DMS153 treated with DMSO at 0.1 percent for 48 hours (cell line): ENCODE results near the gene ST8SIA5.

Experiments used
- DNase-seq: peaks from one replicate; lab custom pipeline; 2025; ENCODE audit not compliant: unreplicated experiment; lab: John Stamatoyannopoulos, UW

The ST8SIA5 gene

GRCh38 chr18:46748466-46748865, 8.4 kb downstream of the ST8SIA5 start:
- no peak for DNase-seq

GRCh38 chr18:46740046-46740445, 16.8 kb downstream of the ST8SIA5 start:
- DNase-seq = no peak

GRCh38 chr18:46738491-46738890, 18.4 kb downstream of the ST8SIA5 start:
- DNase-seq = no peak

- DNase-seq = no peak
Measured at GRCh38 chr18:46736736-46737135, 20.1 kb downstream of the ST8SIA5 start.

- DNase-seq = no peak
Measured at GRCh38 chr18:46736135-46736534, 20.7 kb downstream of the ST8SIA5 start.

- DNase-seq = no peak
Measured at GRCh38 chr18:46734981-46735380, 21.9 kb downstream of the ST8SIA5 start.

GRCh38 chr18:46733872-46734271, 23.0 kb downstream of the ST8SIA5 start:
- no peak for DNase-seq

- DNase-seq = no peak
Measured at GRCh38 chr18:46732801-46733200, 24.1 kb downstream of the ST8SIA5 start.

GRCh38 chr18:46732201-46732600, 24.7 kb downstream of the ST8SIA5 start:
- DNase-seq = no peak

GRCh38 chr18:46731316-46731715, 25.5 kb downstream of the ST8SIA5 start:
- no peak for DNase-seq

- no peak for DNase-seq
Measured at GRCh38 chr18:46728219-46728930, 28.5 kb downstream of the ST8SIA5 start.

GRCh38 chr18:46727177-46727576, 29.7 kb downstream of the ST8SIA5 start:
- no peak for DNase-seq

- no peak for DNase-seq
Measured at GRCh38 chr18:46725310-46725709, 31.5 kb downstream of the ST8SIA5 start.

- DNase-seq = no peak
Measured at GRCh38 chr18:46723856-46724415, 32.9 kb downstream of the ST8SIA5 start.

- no peak for DNase-seq
Measured at GRCh38 chr18:46722051-46722450, 34.8 kb downstream of the ST8SIA5 start.

- DNase-seq = no peak
Measured at GRCh38 chr18:46721331-46721730, 35.5 kb downstream of the ST8SIA5 start.

- no peak for DNase-seq
Measured at GRCh38 chr18:46720521-46720920, 36.3 kb downstream of the ST8SIA5 start.

GRCh38 chr18:46720092-46720491, 36.8 kb downstream of the ST8SIA5 start:
- no peak for DNase-seq

GRCh38 chr18:46719388-46719787, 37.5 kb downstream of the ST8SIA5 start:
- no peak for DNase-seq

GRCh38 chr18:46718501-46719341, 38.1 kb downstream of the ST8SIA5 start:
- DNase-seq = no peak

- no peak for DNase-seq
Measured at GRCh38 chr18:46716827-46717226, 40.0 kb downstream of the ST8SIA5 start.

- no peak for DNase-seq
Measured at GRCh38 chr18:46716336-46716735, 40.5 kb downstream of the ST8SIA5 start.
